Measurements from ENCODE around the gene HTRA1.

The HTRA1 gene

DNA sequence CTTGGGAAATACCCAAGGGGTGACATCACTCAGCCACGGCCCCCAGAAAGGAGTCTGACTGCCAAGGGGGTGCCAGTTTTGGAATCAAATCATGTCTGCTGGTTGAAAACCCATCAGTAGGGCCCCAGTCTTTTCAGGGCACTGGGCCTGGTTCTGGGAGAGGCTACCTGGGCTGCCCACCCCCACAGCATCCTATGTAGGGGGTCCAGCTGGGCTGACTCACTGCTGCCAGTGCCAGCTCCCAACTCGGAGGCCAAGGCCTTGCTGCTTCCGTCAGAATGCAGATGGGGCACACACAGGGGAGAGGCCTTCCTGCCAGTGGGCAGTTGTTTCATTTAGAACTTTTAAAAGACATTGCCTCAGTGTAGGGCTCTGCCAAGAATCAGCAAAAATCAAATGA, 59.7 kb downstream of the HTRA1 start:
- no peak for DNase-seq

- no peak for DNase-seq
Measured at GRCh38 chr10:122524811-122525210, 63.5 kb downstream of the HTRA1 start.

DNA sequence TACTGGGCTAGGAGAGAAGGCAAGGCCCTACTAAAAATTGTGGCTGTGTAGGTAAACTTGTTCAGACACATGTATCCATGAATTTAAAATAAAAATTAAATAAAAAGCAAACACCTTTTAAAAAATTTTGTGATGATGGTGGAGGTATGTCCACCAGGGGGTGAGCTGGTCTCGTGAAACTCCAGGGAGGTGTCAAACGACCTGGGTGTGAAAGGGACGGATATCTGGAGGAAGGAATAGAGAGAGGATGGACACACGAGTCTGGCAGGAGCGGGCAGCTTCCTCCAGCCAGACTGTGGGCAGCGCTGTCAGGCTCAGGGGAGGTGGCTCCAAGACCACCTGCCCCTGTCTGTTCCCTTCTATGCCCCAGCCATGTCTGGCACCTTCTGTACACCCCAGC, 64.4 kb downstream of the HTRA1 start:
- DNase-seq = peak; percentile 27

DNA sequence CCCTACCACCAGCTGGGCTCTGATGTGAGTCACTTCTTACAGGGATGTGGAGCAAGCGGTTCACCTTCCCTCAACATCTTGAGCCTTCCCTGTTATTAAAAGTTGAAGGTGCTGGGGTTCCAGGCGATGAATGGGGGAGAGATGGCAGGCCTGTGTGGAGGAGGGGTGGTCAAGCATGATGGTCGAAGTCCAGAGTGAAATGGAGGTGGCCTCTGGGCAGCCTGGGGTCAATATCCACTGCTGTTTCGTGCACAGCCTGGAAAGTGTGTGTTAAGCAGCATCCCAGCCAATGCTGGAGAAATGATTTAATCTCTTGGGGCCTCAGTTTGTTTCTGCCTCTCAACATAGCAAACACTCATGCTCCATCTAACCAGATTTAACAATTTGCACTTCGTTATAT, 65.5 kb downstream of the HTRA1 start:
- no peak for DNase-seq

DNA sequence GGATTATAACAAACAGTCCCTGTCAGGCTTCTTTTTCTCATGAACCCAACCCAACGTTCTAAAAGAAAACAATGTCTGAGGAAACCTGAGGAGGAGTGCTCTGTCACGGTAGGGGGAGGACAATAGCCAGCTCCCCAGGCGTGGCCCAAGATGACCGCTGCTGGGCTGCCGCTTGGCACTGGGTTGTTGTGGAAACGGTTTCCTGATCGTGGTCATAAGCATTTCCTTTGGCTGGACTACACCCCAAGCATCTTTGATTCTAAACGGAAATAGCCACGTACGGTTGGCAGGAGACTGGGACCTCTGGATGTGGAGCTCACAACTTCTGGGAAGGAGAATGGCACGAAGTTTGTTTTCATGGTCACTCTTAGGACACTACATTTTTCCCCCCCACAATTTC, 68.8 kb downstream of the HTRA1 start:
- DNase-seq = no peak

DNA sequence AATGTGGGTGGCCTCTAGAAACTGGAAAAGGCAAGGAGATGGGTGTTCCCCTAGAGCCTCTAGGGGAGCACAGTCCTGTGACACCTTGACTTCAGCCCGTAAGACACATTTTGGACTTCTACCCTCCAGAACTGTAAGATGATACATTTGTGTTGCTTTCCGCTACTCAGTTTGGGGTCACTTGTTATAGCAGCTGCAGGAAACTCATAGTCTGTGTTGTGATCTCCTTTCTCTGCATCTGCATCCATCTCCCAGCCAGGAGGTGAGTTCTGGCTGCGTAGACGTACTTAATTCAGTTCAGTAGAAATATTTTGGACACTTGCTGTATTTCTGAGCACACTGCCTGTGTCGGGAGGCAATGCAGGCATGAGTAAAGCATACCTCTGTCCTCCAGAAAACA, 69.9 kb downstream of the HTRA1 start:
- no peak for DNase-seq

- no peak for DNase-seq
Measured at GRCh38 chr10:122531939-122532338, 70.6 kb downstream of the HTRA1 start.

- DNase-seq = no peak
Measured at GRCh38 chr10:122532601-122533296, 71.4 kb downstream of the HTRA1 start.

DNA sequence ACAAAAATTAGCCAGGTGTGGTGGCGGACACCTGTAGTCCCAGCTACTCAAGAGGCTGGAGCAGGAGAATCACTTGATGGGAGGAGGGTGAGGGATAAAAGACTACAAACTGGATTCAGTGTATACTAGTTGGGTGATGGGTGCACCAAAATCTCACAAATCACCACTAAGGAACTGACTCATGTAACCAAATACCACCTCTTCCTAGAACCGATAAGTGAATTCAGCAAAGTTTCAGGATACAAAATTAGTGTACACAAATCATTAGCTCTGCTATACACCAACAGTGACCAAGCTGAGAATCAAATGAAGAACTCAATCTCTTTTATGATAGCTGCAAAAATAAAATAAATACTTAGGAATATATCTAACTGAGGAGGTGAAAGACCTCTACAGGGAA, 76.2 kb downstream of the HTRA1 start:
- DNase-seq = no peak

DNA sequence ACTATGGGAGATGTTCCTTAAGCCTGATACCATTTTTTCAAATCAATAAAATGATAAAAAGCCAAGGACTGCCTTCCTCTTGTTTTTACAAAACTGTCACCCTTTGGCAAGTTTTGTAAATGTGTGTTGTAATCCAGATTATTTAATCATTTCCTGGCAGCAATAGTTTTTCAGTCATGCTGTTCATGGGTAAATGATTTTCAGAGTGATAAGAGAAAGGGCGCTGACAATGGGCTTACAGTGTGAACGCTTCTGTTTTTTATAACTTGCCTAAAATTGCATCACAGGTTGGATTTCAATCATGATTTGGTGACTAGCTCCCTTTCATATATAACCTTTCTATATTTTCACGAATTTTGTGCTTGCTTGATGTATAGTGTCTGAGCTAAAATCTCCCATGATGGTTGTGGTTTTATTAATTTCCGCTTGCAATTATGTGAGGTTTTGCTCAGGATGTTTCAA, 80.2 kb downstream of the HTRA1 start:
- no peak for DNase-seq

DNA sequence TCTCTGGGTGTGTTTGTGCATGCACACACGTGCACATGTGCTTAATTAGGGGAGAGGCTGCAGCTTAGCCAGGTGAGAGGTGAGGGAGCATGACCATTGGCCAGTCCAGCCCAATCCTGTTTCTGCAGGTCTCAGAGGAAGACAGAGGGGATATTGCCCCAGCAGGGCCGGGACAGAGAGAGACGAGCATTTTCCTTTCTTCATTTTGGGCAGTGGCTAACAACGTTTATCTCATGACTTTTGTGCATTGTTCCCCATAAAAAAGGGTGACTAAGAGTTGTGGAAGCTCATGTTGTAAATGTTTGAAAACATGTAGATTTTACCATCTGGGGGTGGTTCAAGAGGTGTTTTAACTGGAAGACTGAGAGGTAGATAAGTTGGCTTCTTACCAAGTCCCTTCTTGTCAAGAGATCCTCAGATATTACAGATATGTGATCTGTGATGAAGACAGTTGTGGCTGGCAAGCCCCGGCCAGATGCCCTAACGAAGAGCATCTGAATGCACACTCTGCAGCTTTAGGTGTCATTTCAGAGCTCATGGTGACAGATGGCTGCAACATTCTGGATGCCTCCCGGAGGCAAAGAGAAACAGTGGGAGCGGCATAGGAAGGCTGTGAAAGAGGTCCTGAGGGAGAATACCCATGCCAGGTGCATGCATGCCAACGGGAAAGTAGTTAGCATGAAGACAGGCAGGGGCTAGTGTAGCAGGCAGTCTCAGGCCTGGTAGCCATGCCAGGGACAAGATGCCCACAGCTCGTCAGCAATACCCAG, 82.5 kb downstream of the HTRA1 start:
- DNase-seq = no peak

- no peak for DNase-seq
Measured at GRCh38 chr10:122544493-122544892, 83.1 kb downstream of the HTRA1 start.

GRCh38 chr10:122546242-122546641, 84.9 kb downstream of the HTRA1 start:
- no peak for DNase-seq

DNA sequence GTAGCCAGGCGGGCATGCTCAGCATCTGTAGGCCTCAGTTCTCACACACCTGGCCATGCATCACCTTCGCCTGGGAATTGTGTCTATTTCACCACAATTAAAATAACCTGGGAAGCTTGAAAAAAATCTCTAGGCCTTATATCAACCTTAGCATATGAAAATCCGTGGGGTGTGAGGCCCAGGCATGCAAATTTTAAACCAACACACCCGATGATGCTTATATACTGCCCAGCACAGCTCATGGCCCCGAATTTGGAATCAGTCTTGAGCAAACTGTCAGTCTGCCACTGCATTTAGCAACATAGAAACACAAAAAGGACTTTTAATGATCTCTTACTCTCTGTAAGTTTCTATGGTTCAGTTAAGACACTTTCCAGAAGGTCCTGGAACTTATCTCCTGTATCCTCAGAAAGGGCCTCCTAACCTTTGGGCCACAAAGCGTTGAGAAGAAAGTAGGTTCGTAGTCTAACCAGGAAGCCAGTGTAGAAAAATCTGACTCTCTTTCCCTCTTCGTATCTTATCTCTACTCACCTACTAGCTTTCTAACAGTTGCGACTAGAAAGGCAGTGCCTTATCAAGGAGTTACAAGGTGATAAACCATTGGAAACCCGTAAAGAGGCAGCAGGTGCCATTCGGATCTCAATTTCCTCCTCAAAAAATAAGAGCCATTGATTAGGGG, 87.2 kb downstream of the HTRA1 start:
- no peak for DNase-seq

DNA sequence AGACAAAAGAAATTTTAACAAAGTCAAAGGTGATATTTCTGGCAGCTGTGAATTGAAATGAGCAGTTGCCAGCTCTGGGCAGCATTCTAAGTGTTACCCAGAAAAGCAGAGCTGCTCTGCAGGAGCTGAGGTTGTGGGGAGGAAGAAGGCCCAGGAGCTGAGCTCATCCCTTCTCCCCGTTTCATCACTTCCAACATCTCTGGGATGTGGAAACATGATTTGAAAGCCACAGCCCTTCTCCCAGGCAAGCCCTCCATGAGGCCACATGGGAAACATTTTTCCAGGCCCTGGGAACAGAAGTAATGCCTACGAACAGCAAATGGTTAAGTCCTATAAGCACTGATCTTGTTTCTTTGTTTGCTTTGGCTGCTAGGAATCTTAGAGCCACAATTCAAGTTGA, 88.3 kb downstream of the HTRA1 start:
- DNase-seq = no peak

- no peak for DNase-seq
Measured at GRCh38 chr10:122550427-122550826, 89.1 kb downstream of the HTRA1 start.

DNA sequence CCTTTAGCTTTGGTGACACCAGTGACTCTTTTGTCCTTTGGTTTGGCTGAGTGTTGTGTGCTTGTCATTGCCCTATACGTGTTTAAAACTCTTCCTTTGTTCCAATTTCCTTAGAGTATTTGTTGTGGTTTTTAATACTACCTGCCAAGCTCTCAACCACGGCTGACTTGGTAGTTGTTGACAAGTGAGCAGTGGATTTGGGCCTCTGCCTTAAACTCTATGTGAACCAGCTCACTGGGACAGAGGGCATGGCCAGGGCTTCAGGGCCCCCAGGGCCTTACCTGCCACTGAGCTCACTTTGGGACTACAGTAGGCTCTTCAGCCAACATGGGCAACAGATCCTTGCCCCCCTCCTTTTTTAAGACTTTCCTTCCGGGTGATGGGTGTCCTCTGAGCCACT, 89.6 kb downstream of the HTRA1 start:
- no peak for DNase-seq

- peak; percentile 70 for DNase-seq
Measured at GRCh38 chr10:122551450-122551849, 90.1 kb downstream of the HTRA1 start.

- no peak for DNase-seq
Measured at GRCh38 chr10:122553341-122553740, 92.0 kb downstream of the HTRA1 start.

- DNase-seq = no peak
Measured at GRCh38 chr10:122554131-122555036, 93.0 kb downstream of the HTRA1 start.

DNA sequence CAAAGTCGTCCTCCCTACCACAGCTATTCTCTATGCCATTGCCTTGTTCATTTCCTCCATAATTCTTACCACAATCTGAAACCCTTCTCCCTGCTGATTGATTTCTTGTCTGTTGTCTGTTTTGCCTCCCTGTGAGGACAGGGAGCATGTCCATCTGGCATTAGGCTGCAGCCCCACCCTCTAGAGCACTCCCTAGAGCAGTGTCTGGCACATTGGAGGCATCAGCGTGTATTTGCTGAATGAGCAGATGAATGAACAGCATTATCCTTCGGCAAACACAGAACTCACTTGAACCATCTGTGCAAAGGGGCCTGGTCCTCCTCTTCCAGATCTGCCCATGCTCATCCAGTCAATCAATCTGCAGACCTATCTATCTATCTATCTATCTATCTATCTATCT, 94.1 kb downstream of the HTRA1 start:
- DNase-seq = no peak

GRCh38 chr10:122557516-122557915, 96.2 kb downstream of the HTRA1 start:
- no peak for DNase-seq

DNA sequence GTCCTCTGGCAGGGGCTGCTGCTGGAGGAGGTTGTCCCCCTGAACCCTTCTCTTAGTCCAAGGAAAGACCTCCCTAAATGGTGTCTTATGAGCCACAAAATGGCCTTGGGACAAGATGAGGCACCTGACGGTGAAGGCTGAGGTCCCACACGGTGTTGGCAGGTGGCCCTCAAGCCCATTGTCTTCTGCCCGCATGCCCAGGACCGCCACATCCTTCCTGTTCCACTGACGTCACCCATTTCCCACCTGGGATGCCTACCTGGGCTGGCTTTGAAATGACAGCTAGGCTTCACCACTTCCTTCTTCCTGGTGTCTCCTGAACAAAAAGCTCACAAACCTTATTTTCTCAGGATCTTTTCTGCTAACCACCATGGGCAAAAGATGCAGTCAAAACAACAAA, 97.1 kb downstream of the HTRA1 start:
- no peak for DNase-seq

Data from activated CD4-positive, alpha-beta T cell treated with anti-CD3 and anti-CD28 coated beads for 48 hours (primary cell).